H9 (cell line): Measurements from ENCODE around the gene VLDLR. TPM values are rescaled to one million over a fixed set of nuclear protein-coding genes. Genes with fewer than 3 reads are reported as not detected.

Experiments used
- DNase-seq: peaks from one replicate; pipeline ENCODE4 v3.0.0-alpha.2; 2017
- H2AFZ ChIP-seq: one replicate; pipeline ENCODE4 v1.6.1; 2013; ENCODE audit warnings: mild to moderate bottlenecking, low read length, control low read depth, moderate library complexity
- H2AK5ac ChIP-seq: 2 replicates; pipeline ENCODE4 v1.6.1; 2013; ENCODE audit warnings: low read length, control low read depth, mixed read lengths; ENCODE audit not compliant: insufficient read length
- H2BK120ac ChIP-seq: one replicate; pipeline ENCODE4 v1.6.1; 2013; ENCODE audit warnings: low read depth, mild to moderate bottlenecking, low read length, control low read depth, inconsistent platforms; ENCODE audit not compliant: poor library complexity, severe bottlenecking
- H2BK12ac ChIP-seq: 2 replicates; pipeline ENCODE4 v1.6.1; 2013; ENCODE audit warnings: low read length, control low read depth, mixed read lengths, low read depth; ENCODE audit not compliant: insufficient read length
- H2BK15ac ChIP-seq: 2 replicates; pipeline ENCODE4 v1.6.1; 2013; ENCODE audit warnings: low read depth, low read length, control low read depth
- H2BK20ac ChIP-seq: one replicate; pipeline ENCODE4 v1.6.1; 2013; ENCODE audit warnings: low read depth, mild to moderate bottlenecking, low read length, control low read depth, inconsistent platforms; ENCODE audit not compliant: poor library complexity, severe bottlenecking
- H2BK5ac ChIP-seq: 2 replicates; pipeline ENCODE4 v1.6.1; 2013; ENCODE audit warnings: low read length, control low read depth, mixed read lengths; ENCODE audit not compliant: insufficient read length
- H3K14ac ChIP-seq: 2 replicates; pipeline ENCODE4 v1.6.1; 2013; ENCODE audit warnings: low read length, control low read depth; ENCODE audit not compliant: insufficient read depth
- H3K18ac ChIP-seq: 2 replicates; pipeline ENCODE4 v1.6.1; 2013; ENCODE audit warnings: low read depth, mild to moderate bottlenecking, mixed read lengths, low read length, control low read depth; ENCODE audit not compliant: insufficient read length
- H3K23ac ChIP-seq: 2 replicates; pipeline ENCODE4 v1.6.1; 2013; ENCODE audit warnings: low read length, control low read depth, mixed read lengths, low read depth; ENCODE audit not compliant: insufficient read length
- H3K23me2 ChIP-seq: 2 replicates; pipeline ENCODE4 v1.6.1; 2013; ENCODE audit warnings: low read depth, mild to moderate bottlenecking, mixed read lengths, low read length, control low read depth; ENCODE audit not compliant: insufficient read length, poor library complexity, severe bottlenecking
- H3K27ac ChIP-seq: 2 replicates; pipeline ENCODE4 v1.5.1; 2013; ENCODE audit warnings: low read length, control low read depth, mixed read lengths, low read depth; ENCODE audit not compliant: insufficient read length
- H3K27me3 ChIP-seq: 2 replicates; pipeline ENCODE4 v1.6.1; 2013; ENCODE audit warnings: low read length, control low read depth, inconsistent platforms; ENCODE audit not compliant: insufficient read depth
- H3K4ac ChIP-seq: 2 replicates; pipeline ENCODE4 v1.6.1; 2013; ENCODE audit warnings: low read depth, mild to moderate bottlenecking, control low read depth, inconsistent platforms, low read length, moderate library complexity
- H3K4me1 ChIP-seq: 2 replicates; pipeline ENCODE4 v1.6.1; 2013; ENCODE audit warnings: low read length, control low read depth, inconsistent platforms; ENCODE audit not compliant: insufficient read depth
- H3K4me2 ChIP-seq: 2 replicates; pipeline ENCODE4 v1.6.1; 2013; ENCODE audit warnings: low read length, control low read depth, mixed read lengths; ENCODE audit not compliant: insufficient read length, insufficient read depth
- H3K56ac ChIP-seq: 2 replicates; pipeline ENCODE4 v1.6.1; 2013; ENCODE audit warnings: low read depth, mild to moderate bottlenecking, mixed read lengths, low read length, control low read depth; ENCODE audit not compliant: insufficient read length
- H3K79me1 ChIP-seq: 2 replicates; pipeline ENCODE4 v1.6.1; 2013; ENCODE audit warnings: low read depth, mild to moderate bottlenecking, moderate library complexity, low read length, control low read depth, inconsistent platforms; ENCODE audit not compliant: insufficient read depth, poor library complexity, severe bottlenecking
- H3K79me2 ChIP-seq: 2 replicates; pipeline ENCODE4 v1.6.1; 2013; ENCODE audit warnings: low read length, control low read depth, inconsistent platforms; ENCODE audit not compliant: insufficient read depth
- H3K9ac ChIP-seq: 2 replicates; pipeline ENCODE4 v1.6.1; 2013; ENCODE audit warnings: low read length, control low read depth, mixed read lengths; ENCODE audit not compliant: insufficient read length; ENCODE audit errors: extremely low read depth
- H3K9me3 ChIP-seq: one replicate; pipeline ENCODE4 v1.6.1; 2013; ENCODE audit warnings: low read depth, low read length, inconsistent platforms; ENCODE audit not compliant: control insufficient read depth
- H3T11ph ChIP-seq: one replicate; pipeline ENCODE4 v1.6.1; 2013; ENCODE audit warnings: mild to moderate bottlenecking, low read length, control low read depth, inconsistent platforms
- H4K20me1 ChIP-seq: one replicate; pipeline ENCODE4 v1.6.1; 2013; ENCODE audit not compliant: control insufficient read depth, insufficient read length, insufficient read depth
- H4K5ac ChIP-seq: 2 replicates; pipeline ENCODE4 v1.6.1; 2013; ENCODE audit warnings: low read depth, mild to moderate bottlenecking, mixed read lengths, low read length, control low read depth; ENCODE audit not compliant: insufficient read length
- H4K8ac ChIP-seq: replicated peaks from 2 replicates; pipeline ENCODE4 v1.6.1; 2013; ENCODE audit warnings: low read length, control low read depth, mixed read lengths, low read depth; ENCODE audit not compliant: insufficient read length
- H4K91ac ChIP-seq: 2 replicates; pipeline ENCODE4 v1.6.1; 2013; ENCODE audit warnings: low read depth, mild to moderate bottlenecking, moderate library complexity, mixed read lengths, low read length, control low read depth; ENCODE audit not compliant: insufficient read length
- H3K27ac Mint-ChIP-seq, 3 experiments: 2 replicates in 2 of 3; 3 replicates in 1 of 3; pipeline ENCODE4 v1.8.0; 2020 to 2021; ENCODE audit warnings: mixed read lengths in 3 of 3, mild to moderate bottlenecking in 1 of 3, moderate library complexity in 1 of 3
- H3K27me3 Mint-ChIP-seq: 2 replicates; pipeline ENCODE4 v1.8.0; 2021; ENCODE audit warnings: low read depth, mild to moderate bottlenecking, moderate library complexity, mixed read lengths
- H3K36me3 Mint-ChIP-seq, 3 experiments: 2 replicates in 2 of 3; 3 replicates in 1 of 3; pipeline ENCODE4 v1.8.0; 2020 to 2021; ENCODE audit warnings: low read depth in 3 of 3, mixed read lengths in 3 of 3; ENCODE audit not compliant: insufficient read depth in 1 of 3
- H3K4me1 Mint-ChIP-seq, 2 experiments: 2 replicates each; pipeline ENCODE4 v1.8.0; 2020; ENCODE audit warnings: mixed read lengths in 2 of 2
- H3K4me3 Mint-ChIP-seq, 2 experiments: 2 replicates in 1 of 2; 3 replicates in 1 of 2; pipeline ENCODE4 v1.8.0; 2020 to 2021; ENCODE audit warnings: mild to moderate bottlenecking in 2 of 2, mixed read lengths in 2 of 2, moderate library complexity in 1 of 2
- H3K9me3 Mint-ChIP-seq, 2 experiments: 2 replicates in 1 of 2; 3 replicates in 1 of 2; pipeline ENCODE4 v1.8.0; 2020; ENCODE audit warnings: mild to moderate bottlenecking in 2 of 2, mixed read lengths in 2 of 2, moderate library complexity in 1 of 2
- CTCF ChIP-seq: fragments of 200-600 bp; sonication (generic); conservative IDR thresholded peaks from 3 replicates; pipeline ENCODE4 v1.8.0; 2021; ENCODE audit warnings: antibody characterized with exemption, mild to moderate bottlenecking
- WGBS: extraction: QIAGEN DNeasy Blood & Tissue Kit; methylation state at CpG from one replicate; pipeline ENCODE4 v1.1.7; 2013; ENCODE audit warnings: missing lambda C conversion rate, low lambda C conversion rate, mixed read lengths; ENCODE audit not compliant: insufficient read length; ENCODE audit errors: extremely low coverage; 5-methylcytosine and 5-hydroxymethylcytosine counted together
- total RNA-seq: library from RNA; stranded (reverse); gene quantifications from 2 replicates; pipeline ENCODE4 v1.2.1, GENCODE V29; 2021

The VLDLR gene
- total RNA-seq, 1 experiment from 2014 or later, result 19.1 TPM

- no peak for TF ChIP-seq CTCF
- no peaks in the 10 kb centered on the region for H3K4me1 ChIP-seq
- no peak overlapping the region for H2BK120ac ChIP-seq
- no peak overlapping the region for H2AK5ac ChIP-seq
- no peak overlapping the region for H3K56ac ChIP-seq
- H3K27ac ChIP-seq, result no peak overlapping the region
- H4K20me1 ChIP-seq, result no peaks in the 10 kb centered on the region
- Mint-ChIP-seq H3K4me3 (no peak overlapping the region), H3K4me1 (peaks cover 0 to under 1% of the 10 kb centered on the region in 2 experiments; a peak in 1 of 4 replicates), H3K9me3 (no peaks in the 10 kb centered on the region), H3K27me3 (no peaks in the 10 kb centered on the region), H3K36me3 (peaks cover 36 to 87% (median 77%) of the 10 kb centered on the region in 3 experiments; a peak in 6 of 7 replicates), H3K27ac (no peak overlapping the region)
- DNase-seq, result no peak
- H2BK15ac ChIP-seq, result no peak overlapping the region
- no peak overlapping the region for H3K18ac ChIP-seq
- H2BK12ac ChIP-seq, result no peak overlapping the region
- H2AFZ ChIP-seq, result no peak overlapping the region
- H3K23ac ChIP-seq, result no peak overlapping the region
- no peak overlapping the region for H2BK5ac ChIP-seq
- no CpG with 5 or more reads among the region's 7 CpGs for WGBS
- H3K23me2 ChIP-seq, result no peaks in the 10 kb centered on the region
- no peak overlapping the region for H4K5ac ChIP-seq
- H3K79me2 ChIP-seq, result no peaks in the 10 kb centered on the region
- H3K27me3 ChIP-seq, result no peaks in the 10 kb centered on the region
- H3K79me1 ChIP-seq, result no peaks in the 10 kb centered on the region
- H3K9me3 ChIP-seq, result no peaks in the 10 kb centered on the region
- no peak overlapping the region for H3K4me2 ChIP-seq
- no peak overlapping the region for H4K8ac ChIP-seq
- H2BK20ac ChIP-seq, result no peak overlapping the region
- H3T11ph ChIP-seq, result no peak overlapping the region
- H3K14ac ChIP-seq, result no peak overlapping the region
- H3K9ac ChIP-seq, result no peak overlapping the region
- H3K4ac ChIP-seq, result no peak overlapping the region
- no peak overlapping the region for H4K91ac ChIP-seq
Observed at GRCh38 chr9:2639786-2640185, 18.2 kb downstream of the VLDLR start.
